ENCODE measurements around the gene PRR5L.

Gene PRR5L

DNA sequence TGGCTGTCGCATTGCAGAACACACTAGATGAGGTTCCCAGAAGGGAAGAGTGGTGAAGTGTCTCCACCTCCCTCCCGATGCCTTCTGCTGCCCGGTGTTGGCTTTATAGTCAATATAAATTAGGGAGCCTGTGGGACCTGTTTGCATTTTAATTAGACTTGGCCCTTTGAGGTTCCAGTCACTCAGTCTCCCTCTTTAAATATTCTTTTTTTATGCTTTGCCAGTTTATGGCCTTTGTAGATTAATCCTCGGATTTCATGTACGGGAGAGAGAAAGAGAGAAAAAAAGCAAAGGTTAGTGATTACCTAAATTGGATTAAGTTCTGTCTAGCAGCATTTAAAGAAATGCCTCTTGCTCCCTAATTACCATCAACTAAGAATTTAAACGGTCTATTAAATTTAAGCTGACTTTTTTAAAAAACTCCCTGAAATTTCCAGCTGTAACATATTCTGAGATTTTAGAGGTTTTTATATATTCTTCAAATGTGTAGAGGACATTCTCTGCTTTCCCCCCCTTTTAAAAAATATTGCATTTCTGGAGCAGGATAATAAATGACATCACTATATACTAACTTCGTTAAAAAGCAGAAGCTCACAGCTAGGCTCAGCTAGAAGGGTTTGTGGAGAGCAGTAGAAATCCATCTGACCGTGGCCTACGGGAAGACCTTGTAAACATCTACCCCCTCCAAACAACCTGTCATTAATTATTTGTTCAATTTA, 84.4 kb downstream of the PRR5L start:
- TF ChIP-seq, protein P1, sequence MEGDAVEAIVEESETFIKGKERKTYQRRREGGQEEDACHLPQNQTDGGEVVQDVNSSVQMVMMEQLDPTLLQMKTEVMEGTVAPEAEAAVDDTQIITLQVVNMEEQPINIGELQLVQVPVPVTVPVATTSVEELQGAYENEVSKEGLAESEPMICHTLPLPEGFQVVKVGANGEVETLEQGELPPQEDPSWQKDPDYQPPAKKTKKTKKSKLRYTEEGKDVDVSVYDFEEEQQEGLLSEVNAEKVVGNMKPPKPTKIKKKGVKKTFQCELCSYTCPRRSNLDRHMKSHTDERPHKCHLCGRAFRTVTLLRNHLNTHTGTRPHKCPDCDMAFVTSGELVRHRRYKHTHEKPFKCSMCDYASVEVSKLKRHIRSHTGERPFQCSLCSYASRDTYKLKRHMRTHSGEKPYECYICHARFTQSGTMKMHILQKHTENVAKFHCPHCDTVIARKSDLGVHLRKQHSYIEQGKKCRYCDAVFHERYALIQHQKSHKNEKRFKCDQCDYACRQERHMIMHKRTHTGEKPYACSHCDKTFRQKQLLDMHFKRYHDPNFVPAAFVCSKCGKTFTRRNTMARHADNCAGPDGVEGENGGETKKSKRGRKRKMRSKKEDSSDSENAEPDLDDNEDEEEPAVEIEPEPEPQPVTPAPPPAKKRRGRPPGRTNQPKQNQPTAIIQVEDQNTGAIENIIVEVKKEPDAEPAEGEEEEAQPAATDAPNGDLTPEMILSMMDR (IDR thresholded peaks at IDR 0.05; ENCODE audit: low read depth, low read length, missing control alignments): no peak
- no peak overlapping the region for H3K4me3 ChIP-seq (replicated peaks; ENCODE audit: low read depth, low read length)
- no peak for DNase-seq (ENCODE audit: extremely low read depth, low read depth)

DNA sequence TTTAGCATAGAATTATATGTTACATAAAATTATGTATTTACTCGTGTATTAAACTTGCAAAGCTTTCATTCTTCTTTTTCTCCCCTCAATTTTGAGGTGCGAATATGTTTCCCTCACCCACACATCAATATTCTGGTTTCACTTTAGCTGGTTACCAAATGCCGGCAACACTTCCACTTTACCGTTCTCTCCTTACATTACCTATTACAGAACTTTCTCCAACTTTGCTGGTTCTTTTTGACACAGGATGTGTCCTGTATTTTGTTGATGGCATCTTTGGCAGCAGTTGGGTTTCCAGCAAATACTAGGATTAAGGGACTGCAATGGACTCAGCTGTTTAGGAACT, 84.9 kb downstream of the PRR5L start:
- H3K4me3 ChIP-seq (replicated peaks; ENCODE audit: low read depth, low read length): no peak overlapping the region
- DNase-seq (ENCODE audit: extremely low read depth, low read depth): no peak
- TF ChIP-seq, protein P1 (IDR thresholded peaks at IDR 0.05; ENCODE audit: low read depth, low read length, missing control alignments): no peak

DNA sequence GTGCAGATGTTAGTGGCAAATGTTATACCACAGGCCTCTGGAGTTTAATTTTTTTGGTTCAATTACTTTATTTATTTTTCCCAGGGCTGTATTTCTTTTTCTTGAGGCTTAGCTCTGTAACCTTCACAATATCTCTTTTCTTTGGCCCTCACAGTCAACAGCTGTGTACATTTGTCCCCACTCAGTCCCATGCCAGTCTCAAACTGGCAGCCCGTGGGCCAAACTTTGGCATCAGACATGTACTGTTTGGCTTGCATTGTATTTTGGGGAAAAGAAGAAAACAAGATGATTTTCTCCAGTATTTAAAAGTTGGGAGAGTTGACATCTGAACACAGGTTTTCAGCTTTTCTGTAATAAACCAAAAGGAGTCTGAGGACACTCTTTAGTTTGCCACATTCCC, 87.1 kb downstream of the PRR5L start:
- no peak for DNase-seq (ENCODE audit: extremely low read depth, low read depth)
- TF ChIP-seq, protein P1 (IDR thresholded peaks at IDR 0.05; ENCODE audit: low read depth, low read length, missing control alignments): no peak
- no peak overlapping the region for H3K4me3 ChIP-seq (replicated peaks; ENCODE audit: low read depth, low read length)

DNA sequence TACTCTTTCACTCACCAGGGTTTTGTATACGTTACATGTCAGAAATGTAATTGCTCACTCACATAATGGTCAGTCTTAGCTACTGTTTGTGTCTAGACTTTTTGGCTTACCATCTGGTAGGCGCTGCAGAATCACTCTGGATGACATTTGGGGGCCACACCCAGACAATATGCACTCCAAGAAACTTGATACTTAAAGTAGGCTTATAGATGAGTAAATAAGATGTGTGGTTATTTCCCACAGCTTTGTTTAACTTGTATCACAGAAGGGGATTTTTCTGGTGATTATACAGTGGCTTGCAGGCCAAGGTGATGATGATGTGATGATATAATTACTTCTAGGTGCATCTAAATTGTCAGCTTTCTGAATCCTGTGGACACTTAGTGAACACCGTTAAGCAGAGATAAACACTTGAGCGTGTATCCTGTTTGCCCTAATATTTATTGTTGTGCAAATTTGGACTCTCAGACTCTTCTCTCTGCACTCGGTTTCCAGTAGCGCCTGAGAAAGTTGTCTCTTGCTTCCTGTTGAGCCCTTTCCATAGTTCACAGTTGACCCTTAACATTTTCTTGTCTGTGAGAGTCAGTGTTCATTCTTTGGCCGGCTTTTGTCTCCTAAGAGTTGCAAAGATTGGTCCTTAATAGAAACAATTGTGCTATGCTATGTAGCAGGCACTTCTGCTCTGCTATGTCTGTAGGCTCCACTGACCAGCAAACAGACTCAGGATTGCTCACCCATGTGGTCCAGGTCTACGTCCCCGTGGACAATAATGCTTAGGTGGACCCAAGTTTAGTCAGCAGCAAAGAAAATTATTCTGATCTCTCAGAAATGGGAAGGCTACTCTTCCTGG, 89.3 kb downstream of the PRR5L start:
- TF ChIP-seq, protein P1 (IDR thresholded peaks at IDR 0.05; ENCODE audit: low read depth, low read length, missing control alignments): no peak
- DNase-seq (ENCODE audit: extremely low read depth, low read depth): peak; percentile 78
- no peak overlapping the region for H3K4me3 ChIP-seq (replicated peaks; ENCODE audit: low read depth, low read length)

DNA sequence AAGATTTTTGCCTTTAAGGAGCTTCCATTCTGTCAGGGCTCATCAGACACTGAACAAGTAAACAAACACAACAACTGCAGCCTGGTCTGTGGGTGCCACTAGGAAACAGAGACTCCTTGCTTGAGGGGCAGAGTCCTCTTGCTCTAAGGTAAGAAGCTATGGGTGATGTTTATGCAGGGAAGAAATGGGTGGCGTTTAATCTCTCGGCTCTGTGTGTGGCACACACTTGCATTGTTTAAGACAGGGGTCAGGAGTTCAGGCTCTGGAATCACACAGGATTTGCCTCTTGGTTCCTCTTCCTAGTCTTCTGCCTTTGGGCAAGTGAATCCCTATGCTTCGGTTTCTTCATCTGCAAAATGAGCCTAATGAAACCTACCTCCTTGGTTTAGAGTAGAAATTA, 90.3 kb downstream of the PRR5L start:
- no peak overlapping the region for H3K4me3 ChIP-seq (replicated peaks; ENCODE audit: low read depth, low read length)
- no peak for DNase-seq (ENCODE audit: extremely low read depth, low read depth)
- TF ChIP-seq, protein P1 (IDR thresholded peaks at IDR 0.05; ENCODE audit: low read depth, low read length, missing control alignments): no peak

DNA sequence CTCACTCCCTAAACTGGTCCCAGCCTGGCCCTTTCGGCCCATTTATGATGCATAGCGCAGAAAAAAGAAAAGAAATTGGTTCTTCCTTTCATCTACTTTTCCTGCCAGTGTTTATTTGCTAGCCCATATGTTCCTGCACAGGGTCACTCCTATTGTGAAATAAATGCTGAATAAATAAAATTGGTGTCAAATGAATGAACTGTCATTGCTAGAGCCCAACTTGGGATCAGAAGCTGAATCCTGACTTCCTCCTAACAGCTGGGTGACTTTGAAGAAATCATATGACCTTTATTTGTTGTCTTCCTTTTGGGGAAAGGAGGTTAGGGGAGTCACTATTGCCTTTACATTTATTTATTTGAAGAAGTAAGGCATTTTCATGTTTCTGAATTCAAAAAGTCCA, 92.0 kb downstream of the PRR5L start:
- TF ChIP-seq, protein P1 (IDR thresholded peaks at IDR 0.05; ENCODE audit: low read depth, low read length, missing control alignments): no peak
- DNase-seq (ENCODE audit: extremely low read depth, low read depth): no peak
- no peak overlapping the region for H3K4me3 ChIP-seq (replicated peaks; ENCODE audit: low read depth, low read length)
